Measurements from ENCODE around the gene APOF.
"Not testable (repeated sequence)": the region's sequence is repeated elsewhere in the genome, so short reads cannot be mapped to it uniquely, and the experiment has no call there.

Gene APOF, protein sequence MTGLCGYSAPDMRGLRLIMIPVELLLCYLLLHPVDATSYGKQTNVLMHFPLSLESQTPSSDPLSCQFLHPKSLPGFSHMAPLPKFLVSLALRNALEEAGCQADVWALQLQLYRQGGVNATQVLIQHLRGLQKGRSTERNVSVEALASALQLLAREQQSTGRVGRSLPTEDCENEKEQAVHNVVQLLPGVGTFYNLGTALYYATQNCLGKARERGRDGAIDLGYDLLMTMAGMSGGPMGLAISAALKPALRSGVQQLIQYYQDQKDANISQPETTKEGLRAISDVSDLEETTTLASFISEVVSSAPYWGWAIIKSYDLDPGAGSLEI

DNA sequence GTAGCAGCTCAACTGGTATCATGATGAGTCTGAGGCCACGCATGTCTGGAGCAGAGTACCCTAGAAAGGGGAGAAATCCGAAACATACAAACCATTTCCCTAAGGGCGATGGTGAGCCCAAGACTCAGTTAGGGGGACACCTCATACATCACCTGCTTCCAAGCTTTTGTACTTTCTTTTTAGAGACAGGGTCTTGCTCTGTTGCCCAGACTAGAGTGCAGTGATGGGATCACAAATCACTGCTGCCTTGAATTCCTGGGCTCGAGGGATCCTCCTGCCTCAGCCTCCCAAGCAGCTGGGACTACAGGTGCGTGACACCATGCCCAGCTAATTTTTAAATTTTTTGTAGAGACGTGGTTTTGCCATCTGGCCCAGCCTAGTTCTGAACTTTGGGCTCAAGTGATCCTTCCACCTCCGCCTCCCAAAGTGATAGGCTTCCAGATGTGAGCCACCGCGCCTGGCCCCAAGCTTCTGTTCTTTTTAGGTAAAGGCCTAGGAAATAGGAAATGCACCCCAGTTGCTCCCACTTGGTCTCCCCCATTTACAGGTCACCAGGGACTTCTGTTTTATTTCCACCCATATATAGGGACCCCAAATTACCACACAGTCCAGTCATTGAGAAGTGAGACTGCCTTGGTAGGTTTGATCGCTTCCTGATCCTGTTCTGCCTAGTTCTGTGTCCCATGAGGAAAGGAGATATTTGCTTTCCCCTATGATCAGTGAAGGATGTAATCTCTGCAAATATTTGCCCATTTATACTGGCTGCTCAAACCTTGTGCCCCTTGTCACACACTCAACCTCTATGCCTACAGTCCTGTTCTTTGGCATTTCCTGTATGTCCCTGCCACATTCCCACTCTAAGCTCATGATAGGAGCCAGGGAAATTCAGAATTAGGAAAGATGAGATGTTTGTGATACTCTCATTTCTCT is at the start of gene APOF:
Gene APOF, minus strand, starts transcription at position 728 of the 930 bp plus-strand sequence. Its CDS starts 112 bp downstream, at position 616.
- no peak for DNase-seq

DNA sequence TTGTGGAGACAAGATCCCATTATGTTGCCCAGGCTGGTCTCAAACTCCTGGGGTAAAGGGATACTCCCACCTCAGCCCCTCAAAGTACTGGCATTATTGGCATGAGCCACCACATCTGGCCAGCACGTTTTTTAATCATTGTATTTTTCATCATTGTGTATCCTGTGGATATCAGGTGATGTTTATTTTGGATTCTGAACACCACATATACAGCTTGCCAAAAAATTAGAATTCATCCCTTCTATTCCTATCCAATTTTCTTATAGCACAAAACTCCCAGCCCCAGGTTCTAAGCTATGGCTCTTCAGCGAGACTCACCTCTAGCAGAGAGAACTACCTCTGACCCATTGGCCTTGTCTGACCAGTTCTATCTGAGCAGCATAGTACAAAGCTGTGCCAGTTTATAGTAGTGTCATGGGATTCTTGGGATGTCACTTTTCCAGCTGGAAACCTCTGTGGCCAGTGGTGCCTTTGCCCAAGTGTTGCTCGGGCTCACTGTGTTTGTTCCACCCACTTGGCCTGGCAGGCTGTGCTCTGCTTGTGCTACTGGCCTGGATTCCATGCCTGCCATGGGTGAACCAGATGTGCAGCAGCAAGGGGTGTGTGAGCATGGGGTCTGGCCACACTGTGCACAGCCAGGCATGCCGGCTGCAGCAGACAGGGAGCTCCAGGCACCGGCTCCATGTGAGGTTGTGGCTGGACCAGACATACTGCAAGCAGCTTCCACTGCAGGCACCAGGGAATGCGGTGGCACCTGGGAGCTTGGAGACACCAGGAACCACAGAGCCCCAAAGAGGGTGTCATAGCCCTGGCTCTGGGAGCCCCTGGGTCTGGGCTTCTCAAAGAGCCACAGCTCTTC is 49.4 kb upstream of the APOF start:
- DNase-seq: no peak

DNA sequence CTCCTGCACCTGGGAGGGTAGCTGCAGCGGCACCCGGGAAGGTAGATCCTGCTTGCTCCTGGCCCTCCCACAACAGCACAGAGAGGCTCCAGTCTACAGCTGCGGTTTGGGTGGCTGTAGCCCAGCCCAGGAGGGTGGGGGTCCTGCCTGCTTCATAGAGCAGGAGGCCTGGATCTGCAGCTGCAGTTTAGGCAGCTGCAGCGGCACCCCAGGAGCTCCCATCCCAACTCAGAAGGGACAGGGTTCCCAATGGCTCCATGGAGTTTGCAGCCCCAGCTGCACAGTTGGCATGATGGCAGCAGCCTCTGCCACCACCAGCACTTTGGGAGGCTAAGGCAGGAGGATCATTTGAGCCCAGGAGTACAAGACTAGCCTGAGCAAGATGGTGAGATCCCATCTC is 48.1 kb upstream of the APOF start:
- no peak for DNase-seq

DNA sequence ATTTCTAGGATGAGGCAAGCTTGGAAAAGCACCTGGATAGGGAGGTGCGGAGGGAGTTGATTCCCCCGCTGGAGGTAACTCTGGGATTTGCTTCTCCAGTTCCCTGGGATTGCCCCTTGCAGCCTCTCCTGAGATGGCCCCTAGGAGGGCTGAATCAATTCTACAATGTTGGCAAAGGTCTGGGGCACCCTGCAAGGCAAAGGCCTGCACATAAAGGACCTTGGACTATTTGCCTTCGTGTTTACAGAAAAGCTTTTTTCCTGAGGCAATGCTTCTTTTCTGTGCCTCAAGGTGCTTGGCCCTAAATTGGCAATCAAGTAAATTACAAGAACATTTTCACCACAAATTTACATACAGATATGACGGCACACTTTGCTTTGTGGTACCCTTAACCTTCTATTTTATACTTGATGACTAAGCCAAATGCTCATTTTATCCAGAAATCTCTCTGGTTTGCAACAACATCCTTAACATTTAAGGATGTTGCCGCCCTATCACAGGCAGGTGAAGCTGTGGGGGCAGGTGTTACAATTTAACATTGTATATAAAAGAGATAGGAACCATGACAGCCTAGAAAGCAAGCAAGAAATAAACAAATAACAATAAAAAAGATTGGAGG is 46.3 kb upstream of the APOF start:
- DNase-seq: no peak

DNA sequence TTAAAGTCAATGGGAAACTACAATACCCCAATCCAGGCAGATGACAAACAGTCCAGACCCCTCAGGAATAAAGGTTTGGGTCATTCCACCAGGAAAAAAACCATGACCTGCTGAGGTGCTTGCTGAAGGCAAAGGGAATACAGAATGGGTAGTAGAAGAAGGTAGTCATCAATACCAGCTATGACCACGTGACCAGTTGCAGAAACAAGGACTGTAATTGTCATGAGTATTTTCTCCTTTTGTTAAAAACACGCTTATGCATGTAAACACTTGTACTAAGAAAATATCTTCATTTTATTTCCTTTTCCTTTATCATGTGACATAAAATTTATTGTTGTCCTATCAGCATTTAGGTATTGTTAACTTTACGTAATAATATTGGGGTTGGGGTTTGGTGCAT is 41.6 kb upstream of the APOF start:
- DNase-seq: not testable (repeated sequence)

DNA sequence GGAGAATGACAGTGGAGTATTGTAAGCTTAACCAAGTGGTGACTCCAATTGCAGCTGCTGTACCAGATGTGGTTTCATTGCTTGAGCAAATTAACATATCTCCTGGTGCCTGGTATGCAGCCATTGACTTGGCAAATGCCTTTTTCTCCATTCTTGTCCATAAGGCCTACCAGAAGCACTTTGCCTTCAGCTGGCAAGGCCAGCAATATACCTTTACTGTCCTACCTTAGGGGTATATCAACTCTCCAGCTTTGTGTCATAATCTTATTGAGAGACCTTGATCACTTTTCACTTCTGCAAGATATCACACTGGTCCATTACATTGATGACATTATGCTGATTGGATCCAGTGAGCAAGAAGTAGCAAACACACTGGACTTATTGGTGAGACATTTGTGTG is 39.0 kb upstream of the APOF start:
- DNase-seq: not testable (repeated sequence)

DNA sequence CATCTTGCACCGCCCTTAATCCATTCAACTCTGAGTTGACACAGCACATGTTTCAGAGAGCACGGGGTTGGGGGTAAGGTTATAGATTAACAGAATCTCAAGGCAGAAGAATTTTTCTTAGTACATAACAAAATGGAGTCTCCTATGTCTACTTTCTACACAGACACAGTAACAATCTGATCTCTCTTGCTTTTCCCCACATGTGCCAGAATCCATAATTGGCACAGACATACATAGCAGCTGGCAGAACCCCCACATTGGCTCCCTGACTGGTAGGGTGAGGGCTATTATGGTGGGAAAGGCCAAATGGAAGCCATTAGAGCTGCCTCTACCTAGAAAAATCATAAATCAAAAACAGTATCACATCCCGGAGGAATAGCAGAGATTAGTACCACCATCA is 38.5 kb upstream of the APOF start:
- not testable (repeated sequence) for DNase-seq

DNA sequence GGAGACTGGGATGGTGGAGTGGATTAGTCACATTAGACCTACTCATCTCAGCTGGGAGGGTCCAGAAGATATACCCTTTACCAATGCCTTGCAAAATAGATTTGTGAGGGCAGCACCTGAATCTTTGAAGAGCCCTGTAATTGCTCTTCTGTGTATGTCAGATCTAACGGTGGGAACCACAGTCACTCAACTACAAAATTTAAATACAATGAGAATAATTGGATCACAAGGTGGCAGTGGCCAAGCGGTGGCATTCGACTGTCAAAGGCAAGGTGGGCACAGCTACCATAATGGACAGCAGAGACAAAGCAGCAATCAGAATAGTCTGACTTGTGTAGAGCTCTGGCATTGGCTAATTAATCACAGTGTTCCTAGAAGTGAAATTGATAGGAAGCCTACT is 36.8 kb upstream of the APOF start:
- not testable (repeated sequence) for DNase-seq

DNA sequence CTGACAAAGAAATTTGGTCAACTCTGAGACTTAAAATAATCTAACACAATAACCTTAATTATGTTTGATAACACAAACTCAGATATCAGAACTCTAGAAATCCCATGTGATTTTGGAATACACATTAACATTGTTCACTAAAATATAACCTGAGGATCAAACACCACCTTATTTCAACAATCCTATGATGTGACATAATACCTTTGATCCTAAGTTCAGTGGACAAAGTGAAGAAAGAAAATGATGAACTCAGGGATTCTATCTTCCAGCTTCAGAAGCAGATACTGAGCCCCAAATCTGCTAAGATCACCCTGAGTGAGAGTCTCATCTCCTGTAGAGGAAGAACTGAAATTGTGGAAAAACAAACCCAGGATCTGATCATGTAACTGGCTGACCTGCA is 35.7 kb upstream of the APOF start:
- no peak for DNase-seq

DNA sequence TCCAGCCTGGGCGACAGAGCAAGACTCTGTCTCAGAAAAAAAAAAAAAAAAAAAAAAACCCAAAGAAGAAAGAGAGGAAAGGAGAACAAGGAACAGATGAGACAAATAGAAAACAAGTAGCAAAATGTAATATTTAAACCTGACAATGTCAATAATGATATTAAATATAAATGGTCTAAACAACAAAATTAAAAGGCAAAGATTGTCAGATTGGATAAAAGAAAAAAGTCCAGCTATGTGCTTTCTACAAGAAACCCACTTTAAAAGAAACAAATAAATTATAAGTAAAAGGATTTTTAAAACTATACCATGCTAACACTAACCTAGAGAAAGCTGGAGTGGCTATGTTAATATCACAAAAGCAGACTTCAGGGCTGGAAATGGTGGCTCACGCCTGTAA is 29.7 kb upstream of the APOF start:
- no peak for DNase-seq

DNA sequence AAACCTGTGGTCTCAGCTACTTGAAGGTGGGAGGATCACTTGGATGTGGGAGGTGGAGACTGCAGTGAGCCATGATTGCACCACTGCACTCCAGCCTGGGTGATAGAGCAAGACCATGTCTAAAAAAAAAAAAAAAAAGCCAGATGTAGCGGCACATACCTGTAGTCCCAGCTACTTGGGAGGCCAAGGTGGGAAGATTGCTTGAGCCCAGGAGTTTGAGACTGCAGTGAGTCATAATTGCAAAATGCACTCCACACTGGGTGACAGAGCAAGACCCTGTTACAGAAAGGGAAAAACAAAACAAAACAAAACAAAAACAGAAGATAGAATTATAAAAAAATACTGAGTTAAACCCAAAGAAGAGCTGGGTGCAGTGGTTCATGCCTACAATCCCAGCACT is 29.1 kb upstream of the APOF start:
- no peak for DNase-seq

DNA sequence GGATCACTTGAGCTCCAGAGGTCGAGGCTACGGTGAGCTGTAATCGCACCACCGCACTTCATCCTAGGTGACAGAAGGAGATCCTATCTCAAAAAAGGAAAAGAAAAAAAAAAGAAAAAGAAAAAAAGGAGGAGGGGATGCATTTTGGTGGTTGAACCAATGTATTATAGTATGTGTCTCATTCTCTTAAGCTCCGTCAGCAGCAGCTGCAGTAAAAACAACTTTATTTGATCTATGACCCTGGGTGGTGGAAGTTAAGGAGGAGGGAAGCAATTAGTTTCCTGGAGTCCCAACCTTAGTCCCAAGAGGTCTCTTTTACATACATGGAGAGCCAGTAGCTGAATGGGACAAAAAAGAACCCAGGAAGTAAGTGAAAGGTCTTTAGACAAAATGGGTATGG is 26.8 kb upstream of the APOF start:
- DNase-seq: no peak

DNA sequence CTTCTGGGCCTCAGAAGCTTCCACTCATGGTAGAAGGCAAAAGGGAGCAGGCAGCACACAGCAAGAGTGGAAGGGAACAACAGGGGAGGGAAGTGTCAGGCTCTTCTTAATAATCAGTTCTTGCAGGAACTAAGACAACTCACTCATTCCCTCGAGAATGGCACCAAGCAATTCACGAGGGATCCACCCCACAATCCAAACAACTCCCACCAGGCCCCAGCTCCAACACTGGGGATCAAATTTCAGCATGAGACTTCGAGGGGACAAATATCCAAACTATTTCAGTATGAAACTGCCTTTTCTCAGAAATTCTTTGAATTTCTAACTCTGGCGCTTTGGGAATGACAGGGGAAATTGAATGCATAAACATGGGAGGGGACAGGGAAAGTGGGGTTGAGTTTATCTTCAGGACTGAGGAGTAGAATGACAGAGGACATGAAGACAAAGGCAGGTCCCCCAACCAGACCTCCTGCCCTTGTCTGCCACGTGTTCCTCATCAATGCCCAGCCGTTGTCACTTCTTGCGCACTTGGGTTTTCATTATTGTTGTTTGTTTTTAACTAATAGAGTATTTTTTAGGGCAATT is 24.6 kb upstream of the APOF start:
- no peak for DNase-seq

DNA sequence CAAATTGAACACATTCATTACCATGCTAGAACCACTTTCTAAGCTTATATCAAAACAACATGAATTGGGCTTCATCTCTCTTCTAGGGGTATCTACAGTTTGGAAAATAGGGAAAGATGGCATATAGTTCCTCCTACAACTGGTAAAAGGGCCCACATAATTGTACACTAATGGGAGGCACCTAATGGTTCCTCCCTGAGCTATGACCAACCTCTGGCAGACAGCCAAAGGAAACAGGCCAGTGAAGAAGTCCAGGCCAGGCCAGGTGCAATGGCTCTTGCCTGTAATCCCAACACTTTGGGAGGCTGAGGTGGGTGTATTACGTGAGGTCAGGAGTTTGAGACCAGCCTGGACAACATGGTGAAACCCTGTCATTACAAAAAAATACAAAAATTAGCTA is 23.2 kb upstream of the APOF start:
- DNase-seq: no peak

DNA sequence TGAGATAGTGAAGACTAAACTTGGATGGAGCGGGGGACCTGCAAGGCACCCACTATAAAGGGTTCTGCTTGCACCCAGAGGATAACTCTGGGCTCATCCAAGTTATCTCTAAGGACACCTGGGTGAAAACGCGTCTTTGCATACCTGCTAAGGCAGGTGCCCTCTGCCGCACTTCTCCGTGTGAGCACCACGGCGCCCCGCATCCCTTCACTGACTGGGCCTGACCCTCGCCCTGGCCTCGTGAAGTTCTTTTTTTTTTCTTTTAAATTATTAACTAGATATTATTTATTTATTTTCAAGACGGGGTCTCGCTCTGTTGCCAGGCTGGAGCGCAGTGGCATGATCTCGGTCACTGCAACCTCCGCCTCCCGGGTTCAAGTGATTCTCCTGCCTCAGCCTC is 20.0 kb upstream of the APOF start:
- DNase-seq: no peak

DNA sequence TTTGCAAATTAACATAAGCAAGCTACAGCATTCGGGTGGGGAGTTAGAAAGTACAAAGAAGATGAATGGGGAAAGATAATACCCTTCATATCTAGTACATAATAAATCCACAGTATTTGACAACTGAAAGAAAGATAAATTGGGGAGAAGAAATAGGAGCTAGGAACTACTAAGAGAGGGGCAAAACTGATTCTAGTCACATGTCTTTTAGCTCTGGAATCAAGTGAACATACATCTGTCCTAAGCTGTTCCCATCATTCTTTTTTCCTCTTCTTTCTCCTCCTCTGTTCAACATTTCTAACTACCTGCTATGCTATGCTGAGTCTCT is 15.3 kb upstream of the APOF start:
- no peak for DNase-seq

DNA sequence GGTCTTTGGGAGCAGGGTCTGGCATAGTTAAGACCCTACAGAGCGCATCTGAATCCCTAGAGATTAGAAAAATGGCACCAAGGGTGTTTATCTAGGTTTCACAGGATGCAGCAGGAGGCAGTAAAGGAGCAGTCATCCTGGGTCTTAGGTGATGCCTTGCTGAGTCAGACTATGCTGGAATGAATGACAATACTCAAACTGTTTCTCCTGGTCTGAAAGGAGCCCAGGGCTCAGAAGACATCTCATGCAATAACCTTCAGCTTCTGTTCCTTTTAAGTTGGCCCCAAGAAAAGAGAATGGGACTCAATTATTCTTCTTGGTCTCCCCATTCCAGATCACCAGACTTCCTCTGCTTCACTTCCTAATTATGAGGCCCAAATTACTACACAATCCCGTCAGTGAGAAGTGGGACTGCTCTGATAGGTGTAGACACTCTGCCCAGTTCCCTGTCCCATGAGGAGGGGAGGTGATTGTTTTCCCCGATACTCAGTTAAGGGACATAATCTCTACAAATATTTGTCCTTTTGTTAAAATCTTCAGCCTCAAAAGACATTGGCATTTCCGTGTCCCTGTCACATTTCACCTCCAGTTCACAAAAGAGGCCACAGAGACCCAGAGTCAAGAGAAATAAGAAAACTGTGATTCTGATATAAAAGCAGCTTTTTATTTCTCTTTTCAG is 14.8 kb upstream of the APOF start:
- no peak for DNase-seq

DNA sequence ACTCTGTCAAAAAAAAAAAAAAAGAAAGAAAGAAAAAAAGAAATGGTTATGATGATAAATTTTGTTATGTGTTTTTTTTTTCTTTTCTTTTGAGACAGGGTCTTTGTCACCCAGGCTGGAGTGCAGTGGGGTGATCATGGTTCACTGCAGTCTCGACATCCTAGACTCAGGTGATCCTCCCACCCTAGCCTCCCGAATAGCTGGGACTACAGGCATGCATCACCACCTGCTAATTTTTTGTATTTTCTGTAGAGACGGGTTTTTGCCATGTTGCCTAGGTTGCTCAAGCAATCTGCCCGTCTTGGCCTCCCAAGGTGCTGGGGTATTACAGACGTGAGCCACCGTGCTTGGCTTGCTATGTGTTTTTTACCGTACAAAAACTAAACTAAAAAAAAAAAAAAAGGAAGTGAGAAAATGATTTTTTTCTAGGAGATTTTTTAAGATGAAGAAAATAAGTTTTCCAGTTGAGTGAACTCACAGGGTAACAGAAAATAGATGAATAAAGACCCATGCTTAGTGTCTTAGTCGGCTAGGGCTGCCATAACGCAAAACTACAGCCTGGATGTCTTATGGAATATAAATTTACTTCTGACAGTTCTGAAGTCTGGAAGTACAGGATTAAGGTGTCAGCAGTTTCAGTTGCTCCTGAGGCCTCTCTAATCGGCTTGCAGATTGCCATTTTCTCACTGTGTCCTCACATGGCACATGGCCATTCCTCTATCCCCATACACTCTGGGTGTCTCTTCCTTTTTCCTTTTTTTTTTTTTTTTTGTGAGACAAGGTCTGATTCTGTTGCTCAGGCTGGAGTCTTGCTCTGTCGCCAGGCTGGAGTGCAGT is 13.2 kb upstream of the APOF start:
- DNase-seq: no peak

DNA sequence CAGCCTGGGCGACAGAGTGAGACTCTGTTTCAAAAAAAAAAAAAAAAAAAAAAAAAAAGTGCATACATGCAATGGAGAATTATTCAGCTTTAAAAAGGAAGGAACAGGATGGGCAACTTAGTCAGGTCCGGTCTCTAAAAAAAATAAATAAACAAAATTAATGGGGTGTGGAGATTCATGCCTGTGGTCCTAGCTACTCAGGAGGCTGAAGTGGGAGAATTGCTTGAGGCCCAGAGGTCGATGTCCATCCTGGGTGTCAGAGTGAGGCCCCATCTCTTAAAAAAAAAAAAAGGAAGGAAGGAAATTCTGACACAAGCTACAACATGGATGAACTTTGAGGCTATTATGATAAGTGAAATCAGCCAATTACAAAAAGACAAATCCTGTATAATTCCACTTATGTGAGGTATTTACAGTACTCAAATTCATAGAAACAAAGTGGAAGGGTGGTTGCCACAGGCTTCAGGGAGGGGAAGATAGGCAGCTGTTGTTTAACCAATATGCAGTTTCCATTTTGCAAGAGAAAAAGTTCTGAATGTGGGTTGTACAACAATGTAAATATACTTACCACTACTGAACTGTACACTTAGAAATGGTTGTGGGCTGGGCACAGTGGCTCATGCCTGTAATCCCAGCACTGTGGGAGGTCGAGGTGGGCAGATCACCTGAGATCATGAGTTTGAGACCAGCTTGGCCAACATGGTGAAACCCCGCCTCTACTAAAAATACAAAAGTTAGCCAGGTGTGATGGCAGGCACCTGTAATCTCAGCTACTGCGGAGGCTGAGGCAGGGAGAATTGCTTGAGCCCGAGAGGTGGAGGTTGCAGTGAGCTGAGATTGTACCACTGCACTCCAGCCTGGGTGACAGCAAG is 12.3 kb upstream of the APOF start:
- DNase-seq: no peak

DNA sequence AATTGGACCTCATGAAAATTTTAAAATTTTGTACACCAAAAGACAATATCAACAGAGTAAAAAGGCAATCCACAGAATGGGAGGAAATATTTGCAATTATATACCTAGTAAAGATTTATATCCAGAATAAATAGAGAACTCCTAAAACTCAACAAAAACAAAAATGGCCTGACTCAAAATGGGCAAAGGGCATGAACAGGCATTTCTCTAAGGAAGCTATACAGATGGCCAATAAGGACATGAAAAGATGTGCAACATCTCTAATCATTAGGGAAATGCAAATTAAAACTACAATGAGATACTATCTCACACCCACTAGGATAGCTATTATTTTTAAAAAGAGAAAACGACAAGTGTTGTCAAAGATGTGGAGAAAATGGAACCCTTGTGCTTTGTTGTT is 10.9 kb upstream of the APOF start:
- no peak for DNase-seq
